DOHH2 (cell line): Measurements from ENCODE around the gene HECTD3.

Experiments used
- CTCF ChIP-seq: fragments of 200-600 bp; sonication (generic); IDR thresholded peaks from one replicate; pipeline ENCODE4 v1.5.1; 2014; ENCODE audit warnings: antibody characterized with exemption, mild to moderate bottlenecking, low read depth, low read length; ENCODE audit not compliant: poor library complexity, severe bottlenecking
- EZH2phosphoT487 ChIP-seq: fragments of 200-600 bp; sonication (generic); IDR thresholded peaks from 2 replicates; pipeline ENCODE4 v1.6.1; 2017; ENCODE audit warnings: borderline replicate concordance, mild to moderate bottlenecking, antibody characterized with exemption, low read length, moderate library complexity, mixed read lengths

- TF ChIP-seq CTCF = no peak
- no peak for TF ChIP-seq EZH2phosphoT487
Observed at GRCh38 chr1:45003741-45004140, 7.4 kb downstream of the HECTD3 start.
